22Rv1 (cell line): ENCODE measurements around the gene AKR7A2.
"Not testable (repeated sequence)": the region's sequence is repeated elsewhere in the genome, so short reads cannot be mapped to it uniquely, and the experiment has no call there.

Experiments used
- CTCF ChIP-seq: fragments of 450-650 bp; IDR thresholded peaks from 2 replicates; pipeline ENCODE4 v1.5.1; 2017; ENCODE audit warnings: mild to moderate bottlenecking
- ZFX ChIP-seq: fragments of 450-650 bp; IDR thresholded peaks from 2 replicates; pipeline ENCODE4 v1.6.1; 2017; ENCODE audit warnings: antibody characterized with exemption, borderline replicate concordance

GRCh38 chr1:19288324-19289241 is 23.4 kb downstream of the AKR7A2 start, which contains the start of gene AKR7A3:
- TF ChIP-seq CTCF, ZFX: not testable (repeated sequence)
